Heart left ventricle (tissue), 16 donors: ENCODE measurements around the gene CPT1A. TPM values are rescaled to one million over a fixed set of nuclear protein-coding genes. Genes with fewer than 3 reads are reported as not detected.

Experiments
- ATAC-seq, 4 donors: fragments of 200-7000 bp; cut with Tn5 transposase; one replicate each; pipeline ENCODE4 v1.9.1; 2020 to 2022; ENCODE audit warnings: moderate library complexity in 4 of 4, mild to moderate bottlenecking in 3 of 4, moderate number of reproducible peaks in 1 of 4
- DNase-seq, 5 donors: peaks; one replicate each; pipeline ENCODE4 v3.0.0-alpha.2; 2020
- H3K27ac ChIP-seq, 12 donors: fragments of 200-600 bp; sonication (generic) in 4 of 12; one replicate each; pipeline versions ENCODE4 v1.5.0 to v1.8.0; 2016 to 2022; ENCODE audit warnings: mild to moderate bottlenecking in 2 of 12
- H3K27me3 ChIP-seq, 9 donors: fragments of 200-600 bp; sonication (generic) in 2 of 9; one replicate each; pipeline versions ENCODE4 v1.5.1 to v1.8.0; 2016 to 2022; ENCODE audit warnings: mild to moderate bottlenecking in 3 of 9
- H3K36me3 ChIP-seq, 9 donors: fragments of 200-600 bp; sonication (generic) in 2 of 9; one replicate each; pipeline versions ENCODE4 v1.5.0 to v1.8.0; 2018 to 2022; ENCODE audit warnings: mild to moderate bottlenecking in 2 of 9
- H3K4me1 ChIP-seq, 12 donors: fragments of 200-600 bp; sonication (generic) in 4 of 12; one replicate each; pipeline versions ENCODE4 v1.5.0 to v1.8.0; 2016 to 2022; ENCODE audit warnings: mild to moderate bottlenecking in 3 of 12
- H3K4me3 ChIP-seq, 12 donors: fragments of 200-600 bp; sonication (generic) in 4 of 12; one replicate each; pipeline versions ENCODE4 v1.5.0 to v1.8.0; 2017 to 2022; ENCODE audit warnings: mild to moderate bottlenecking in 9 of 12, moderate library complexity in 4 of 12
- H3K9me3 ChIP-seq, 12 donors: fragments of 200-600 bp; sonication (generic) in 4 of 12; one replicate each; pipeline versions ENCODE4 v1.5.0 to v1.8.0; 2016 to 2022; ENCODE audit warnings: mild to moderate bottlenecking in 1 of 12
- CTCF ChIP-seq, 12 donors: fragments of 200-600 bp; sonication (generic) in 4 of 12; IDR thresholded peaks; one replicate each; pipeline versions ENCODE4 v1.5.0 to v1.8.0; 2018 to 2022; ENCODE audit warnings: antibody characterized with exemption in 12 of 12, mild to moderate bottlenecking in 5 of 12
- POLR2A ChIP-seq, 2 donors: fragments of 450-650 bp; IDR thresholded peaks; one replicate each; pipeline ENCODE4 v1.6.1; 2017; ENCODE audit warnings: antibody characterized with exemption in 2 of 2, mild to moderate bottlenecking in 2 of 2, moderate library complexity in 2 of 2
- WGBS, 4 donors: extraction: QIAGEN DNeasy Blood & Tissue Kit in 2 of 4; methylation state at CpG; one replicate each; pipeline versions ENCODE4 v1.1.5 to v1.1.7; 2013 to 2018; 5-methylcytosine and 5-hydroxymethylcytosine counted together
- intact Hi-C, 10 donors: fragments of 100-400 bp; cut with DNase I; formaldehyde crosslinking; loops; one replicate each; pipeline versions ENCODE4 v1.11.1 to v1.14.2; 2022
- polyA plus RNA-seq, 2 donors: library from polyadenylated mRNA; stranded (reverse); fragments of 200-250 nt; gene quantifications; one replicate each; pipeline ENCODE4 v1.2.3, GENCODE V29; 2013
- total RNA-seq, 9 donors: library from RNA; depleted of rRNA in 2 of 9; stranded (reverse); fragments of >200 nt in 2 of 9; fragmentation: NEBNext Ultra II Directional in 3 of 9; extraction: Animal tissue kit (Norgen Biotek cat#: 25700) in 3 of 9; gene quantifications; one replicate each; pipeline versions ENCODE4 v1.1.0 to v1.2.4, GENCODE V29; 2016 to 2023
- donor health status: ischemic (EF 13 %, LVEDD 7.1; RV severe dilation, severe dysfunction).
- donor health status: healthy with polysubstance abuse.
- donor health status: DM: no; HTN: yes; CAD: no.
- donor health status: DM: no; HTN: no; CAD: no.
- donor health status: ischemic (EF 25% LVEDD 6.9; RV normal size, moderate dysfunction).
- donor health status: ischemic (EF 25% LVEDD 5.7; RV mildly dilated, moderate dysfunction).
- donor health status: healthy.
- donor health status: DM: yes; HTN: yes; CAD: no.
- donor health status: ischemic (EF 35%, LVEDD 5.7; RV mildly dilated, moderate dysfunction).
- donor health status: nonischemic (EF 11% LVEDD 7.7; RV severe dilation, severe dysfunction).
- donor health status: DM: yes; HTN: yes; CAD: no.
- donor health status: PGD.
- donor health status: ischemic (EF 29% LVEDD 5.4; RV normal size, mild dysfunction).
- donor health status: nonischemic (EF 23%, LVEDD 6.1; RV moderate dilation, normal function).

Gene CPT1A
- total and polyA plus RNA-seq, 11 donors = 20.9 to 116 (median 51.6) TPM

GRCh38 chr11:68816917-68817419, 24.7 kb downstream of the CPT1A start:
- TF ChIP-seq CTCF (IDR thresholded peaks at IDR 0.05) = no peak
- TF ChIP-seq POLR2A (IDR thresholded peaks at IDR 0.05) = no peak
- H3K4me3 ChIP-seq = no peak overlapping the region
- H3K27ac ChIP-seq = peak overlapping the region in 1 of 12 donors; percentile 17
- peaks cover 0 to 40% (median 32%) of the 10 kb centered on the region in 9 donors for H3K36me3 ChIP-seq
- DNase-seq (no peak), ATAC-seq (no peak)
- peaks cover 0 to 33% (median 9%) of the 10 kb centered on the region in 12 donors for H3K4me1 ChIP-seq
- intact Hi-C loops = loop anchor here in 1 of 10 donors (10.0 kb wide), 1 partner anchor 62 kb away; the partner anchor contains the start of gene TESMIN
- 72 to 76% (median 75%) methylated on average over 7 of the region's 7 CpGs for WGBS, 4 donors
- H3K9me3 ChIP-seq = no peaks in the 10 kb centered on the region
- H3K27me3 ChIP-seq = no peaks in the 10 kb centered on the region

GRCh38 chr11:68816251-68816776, 25.4 kb downstream of the CPT1A start:
- TF ChIP-seq POLR2A (IDR thresholded peaks at IDR 0.05) (no peak), CTCF (IDR thresholded peaks at IDR 0.05) (no peak)
- DNase-seq (no peak), ATAC-seq (no peak)
- H3K27ac ChIP-seq = no peak overlapping the region
- peaks cover 0 to 46% (median 39%) of the 10 kb centered on the region in 9 donors for H3K36me3 ChIP-seq
- intact Hi-C loops = loop anchor here in 1 of 10 donors (10.0 kb wide), 1 partner anchor 62 kb away; the partner anchor contains the start of gene TESMIN
- no peaks in the 10 kb centered on the region for H3K9me3 ChIP-seq
- no peak overlapping the region for H3K4me3 ChIP-seq
- H3K4me1 ChIP-seq = peaks cover 0 to 33% (median 9%) of the 10 kb centered on the region in 12 donors
- WGBS, 4 donors = 74 to 84% (median 79%) methylated on average over 15 to 22 of the region's 22 CpGs
- no peaks in the 10 kb centered on the region for H3K27me3 ChIP-seq

GRCh38 chr11:68813773-68814172, 27.9 kb downstream of the CPT1A start:
- ATAC-seq = no peak
- Histone ChIP-seq H3K4me1 (peaks cover 0 to 30% (median 15%) of the 10 kb centered on the region in 12 donors), H3K27ac (no peak overlapping the region), H3K27me3 (no peaks in the 10 kb centered on the region), H3K9me3 (no peaks in the 10 kb centered on the region), H3K4me3 (no peak overlapping the region), H3K36me3 (peaks cover 0 to 62% (median 45%) of the 10 kb centered on the region in 9 donors)
- TF ChIP-seq POLR2A (IDR thresholded peaks at IDR 0.05) (no peak), CTCF (IDR thresholded peaks at IDR 0.05) (no peak)
- no peak for DNase-seq
- 93 to 95% (median 94%) methylated on average over 10 to 11 of the region's 11 CpGs for WGBS, 4 donors
- intact Hi-C loops = loop anchor here in 1 of 10 donors (10.0 kb wide), 1 partner anchor 59 kb away; the partner anchor contains the start of gene TESMIN

- Histone ChIP-seq H3K27me3 (no peaks in the 10 kb centered on the region), H3K36me3 (peaks cover 0 to 70% (median 49%) of the 10 kb centered on the region in 9 donors), H3K27ac (no peak overlapping the region), H3K4me1 (peaks cover 0 to 26% (median 14%) of the 10 kb centered on the region in 12 donors), H3K9me3 (no peaks in the 10 kb centered on the region), H3K4me3 (no peak overlapping the region)
- peak in 3 of 4 donors; percentile 47 to 64 (median 62) for ATAC-seq
- 39 to 56% (median 50%) methylated on average over 8 to 15 of the region's 15 CpGs for WGBS, 4 donors
- DNase-seq = peak in 2 of 5 donors; percentile 47 to 49
- TF ChIP-seq POLR2A (IDR thresholded peaks at IDR 0.05) (no peak), CTCF (IDR thresholded peaks at IDR 0.05) (no peak)
- intact Hi-C loops = loop anchor here in 1 of 10 donors (10.0 kb wide), 1 partner anchor 58 kb away; the partner anchor contains the start of gene TESMIN
Measured at GRCh38 chr11:68812526-68812925, 29.2 kb downstream of the CPT1A start.
